Measurements from ENCODE around the gene CDC42BPA. TPM values are rescaled to one million over a fixed set of nuclear protein-coding genes. Genes with fewer than 3 reads are reported as not detected.

The CDC42BPA gene
- total RNA-seq, 1 experiment from 2014 or later = 30.1 TPM

- DNase-seq = no peak
- Mint-ChIP-seq H3K27me3 (ENCODE audit: low read depth) (peaks cover 1% of the 10 kb centered on the region; the same call in 1 of the 2 replicates), H3K9me3 (peaks cover 9 to 12% of the 10 kb centered on the region in 2 experiments), H3K4me1 (peaks cover 15 to 17% of the 10 kb centered on the region in 2 experiments), H3K36me3 (ENCODE audit: insufficient read depth in 1 of 3, low read depth in 3 of 3) (peaks cover 4 to 9% (median 7%) of the 10 kb centered on the region in 3 experiments), H3K4me3 (no peak overlapping the region), H3K27ac (no peak overlapping the region)
- no peak overlapping the region for H4K8ac ChIP-seq (replicated peaks; ENCODE audit: insufficient read length, low read depth, low read length)
- H2BK120ac ChIP-seq (ENCODE audit: low read depth, low read length, poor library complexity, severe bottlenecking) = no peak overlapping the region
- no peaks in the 10 kb centered on the region for H3K79me1 ChIP-seq (ENCODE audit: insufficient read depth, low read depth, low read length, poor library complexity, severe bottlenecking)
- no peak overlapping the region for H3K56ac ChIP-seq (ENCODE audit: insufficient read length, low read depth, low read length)
- no peaks in the 10 kb centered on the region for H3K27me3 ChIP-seq (ENCODE audit: insufficient read depth, low read length)
- no peak overlapping the region for H4K91ac ChIP-seq (ENCODE audit: insufficient read length, low read depth, low read length)
- H3K9ac ChIP-seq (ENCODE audit: extremely low read depth, insufficient read length, low read length) = no peak overlapping the region
- H3K4me1 ChIP-seq (ENCODE audit: insufficient read depth, low read length) = peaks cover 4% of the 10 kb centered on the region; the same call in 1 of the 2 replicates
- no peak overlapping the region for H3K14ac ChIP-seq (ENCODE audit: insufficient read depth, low read length)
- H2BK5ac ChIP-seq (ENCODE audit: insufficient read length, low read length) = no peak overlapping the region
- no peak overlapping the region for H2AFZ ChIP-seq (ENCODE audit: low read length)
- peaks cover 1% of the 10 kb centered on the region for H3K9me3 ChIP-seq (ENCODE audit: control insufficient read depth, low read depth, low read length)
- no CpG with 5 or more reads among the region's 6 CpGs for WGBS (ENCODE audit: extremely low coverage, insufficient read length, low lambda C conversion rate)
- no peak overlapping the region for H2BK20ac ChIP-seq (ENCODE audit: low read depth, low read length, poor library complexity, severe bottlenecking)
- no peaks in the 10 kb centered on the region for H4K20me1 ChIP-seq (ENCODE audit: control insufficient read depth, insufficient read depth, insufficient read length)
- H3K18ac ChIP-seq (ENCODE audit: insufficient read length, low read depth, low read length) = no peak overlapping the region
- H3K23me2 ChIP-seq (ENCODE audit: insufficient read length, low read depth, low read length, poor library complexity, severe bottlenecking) = no peaks in the 10 kb centered on the region
- H3K4me2 ChIP-seq (ENCODE audit: insufficient read depth, insufficient read length, low read length) = no peak overlapping the region
- H2BK15ac ChIP-seq (ENCODE audit: low read depth, low read length) = no peak overlapping the region
- no peak overlapping the region for H2BK12ac ChIP-seq (ENCODE audit: insufficient read length, low read depth, low read length)
- H3K4ac ChIP-seq (ENCODE audit: low read depth, low read length) = no peak overlapping the region
- no peak overlapping the region for H3K27ac ChIP-seq (ENCODE audit: insufficient read length, low read depth, low read length)
- TF ChIP-seq CTCF (conservative IDR thresholded peaks at IDR 0.05) = no peak
- no peaks in the 10 kb centered on the region for H3K79me2 ChIP-seq (ENCODE audit: insufficient read depth, low read length)
- no peak overlapping the region for H2AK5ac ChIP-seq (ENCODE audit: insufficient read length, low read length)
- no peak overlapping the region for H4K5ac ChIP-seq (ENCODE audit: insufficient read length, low read depth, low read length)
- no peak overlapping the region for H3T11ph ChIP-seq (ENCODE audit: low read length)
- no peak overlapping the region for H3K23ac ChIP-seq (ENCODE audit: insufficient read length, low read depth, low read length)
These were observed 10.2 kb upstream of the CDC42BPA start for GRCh38 chr1:227328405-227329019.

All from H9 (cell line).